ENCODE data around the gene TPCN2.

DNA sequence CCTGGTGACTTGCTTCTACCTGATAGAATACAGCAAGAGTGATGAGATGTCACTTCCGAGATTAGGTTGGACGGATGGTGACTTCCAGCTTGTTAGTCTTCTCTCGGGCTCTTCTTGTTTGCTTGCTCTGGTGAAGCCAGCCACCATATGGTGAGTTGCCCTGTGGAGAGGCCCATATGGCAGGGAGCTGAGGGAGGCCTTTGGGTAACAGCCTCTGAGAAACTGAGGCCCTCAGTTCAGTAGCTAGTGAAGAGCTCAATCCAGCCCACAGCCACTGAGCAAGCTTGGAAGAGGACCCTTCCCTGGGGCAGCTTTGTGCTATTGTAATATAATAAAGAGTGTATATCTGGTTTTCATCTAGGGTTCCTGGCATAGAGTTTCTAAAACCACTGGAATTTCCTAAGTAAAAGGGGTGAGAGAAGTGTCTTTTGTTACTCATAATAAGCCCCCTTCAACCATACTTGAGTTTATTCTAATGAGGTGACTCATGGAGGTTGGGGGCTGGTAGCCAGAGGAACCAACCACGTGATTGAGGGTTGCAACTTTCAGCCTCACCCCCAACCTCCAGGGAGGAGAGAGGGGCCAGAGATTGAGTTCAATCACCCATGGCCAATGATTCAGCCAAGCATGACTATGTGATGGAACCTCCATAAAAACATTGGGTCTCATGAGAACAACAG is 8.0 kb upstream of the TPCN2 start:
- TF ChIP-seq, protein P1, sequence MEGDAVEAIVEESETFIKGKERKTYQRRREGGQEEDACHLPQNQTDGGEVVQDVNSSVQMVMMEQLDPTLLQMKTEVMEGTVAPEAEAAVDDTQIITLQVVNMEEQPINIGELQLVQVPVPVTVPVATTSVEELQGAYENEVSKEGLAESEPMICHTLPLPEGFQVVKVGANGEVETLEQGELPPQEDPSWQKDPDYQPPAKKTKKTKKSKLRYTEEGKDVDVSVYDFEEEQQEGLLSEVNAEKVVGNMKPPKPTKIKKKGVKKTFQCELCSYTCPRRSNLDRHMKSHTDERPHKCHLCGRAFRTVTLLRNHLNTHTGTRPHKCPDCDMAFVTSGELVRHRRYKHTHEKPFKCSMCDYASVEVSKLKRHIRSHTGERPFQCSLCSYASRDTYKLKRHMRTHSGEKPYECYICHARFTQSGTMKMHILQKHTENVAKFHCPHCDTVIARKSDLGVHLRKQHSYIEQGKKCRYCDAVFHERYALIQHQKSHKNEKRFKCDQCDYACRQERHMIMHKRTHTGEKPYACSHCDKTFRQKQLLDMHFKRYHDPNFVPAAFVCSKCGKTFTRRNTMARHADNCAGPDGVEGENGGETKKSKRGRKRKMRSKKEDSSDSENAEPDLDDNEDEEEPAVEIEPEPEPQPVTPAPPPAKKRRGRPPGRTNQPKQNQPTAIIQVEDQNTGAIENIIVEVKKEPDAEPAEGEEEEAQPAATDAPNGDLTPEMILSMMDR (conservative IDR thresholded peaks at IDR 0.05 in 1 of 2, IDR thresholded peaks at IDR 0.05 in 1 of 2; ENCODE audit: extremely low read depth in 1 of 2, insufficient read depth in 1 of 2, low read depth in 1 of 2, low read length in 2 of 2), result no peak
- no peak for TF ChIP-seq EZH2 (IDR thresholded peaks at IDR 0.05; ENCODE audit: borderline replicate concordance, low read length)
